GM18511 (cell line): ENCODE data around the gene ZNF335.
"Not testable (repeated sequence)": the region's sequence is repeated elsewhere in the genome, so short reads cannot be mapped to it uniquely, and the experiment has no call there.

Experiments used
- ATAC-seq: cut with Tn5 transposase; IDR thresholded peaks from one replicate; pipeline ENCODE4 v1.9.1; 2021; ENCODE audit warnings: mild to moderate bottlenecking, moderate library complexity; ENCODE audit not compliant: unreplicated experiment

The ZNF335 gene

GRCh38 chr20:45971425-45971674, 653 bp downstream of the ZNF335 start:
- ATAC-seq, result peak; percentile 3

GRCh38 chr20:45970646-45971424, 1.2 kb downstream of the ZNF335 start:
- ATAC-seq, result peak; percentile 4

GRCh38 chr20:45969712-45970634, 2.0 kb downstream of the ZNF335 start:
- ATAC-seq, result no peak

- no peak for ATAC-seq
Observed at GRCh38 chr20:45968801-45969711, 2.9 kb downstream of the ZNF335 start.

- no peak for ATAC-seq
Observed at GRCh38 chr20:45968081-45968671, 3.8 kb downstream of the ZNF335 start.

GRCh38 chr20:45967551-45968080, 4.4 kb downstream of the ZNF335 start:
- ATAC-seq, result no peak

GRCh38 chr20:45965169-45966002, 6.6 kb downstream of the ZNF335 start:
- no peak for ATAC-seq

GRCh38 chr20:45964006-45964400, 8.0 kb downstream of the ZNF335 start:
- no peak for ATAC-seq

- ATAC-seq, result no peak
Observed at GRCh38 chr20:45963059-45964005, 8.7 kb downstream of the ZNF335 start.

- no peak for ATAC-seq
Observed at GRCh38 chr20:45962031-45962755, 9.8 kb downstream of the ZNF335 start.

GRCh38 chr20:45959956-45960630, 11.9 kb downstream of the ZNF335 start:
- no peak for ATAC-seq

- ATAC-seq, result no peak
Observed at GRCh38 chr20:45959126-45959525, 12.9 kb downstream of the ZNF335 start.

GRCh38 chr20:45958593-45958992, 13.4 kb downstream of the ZNF335 start:
- ATAC-seq, result no peak

GRCh38 chr20:45957021-45957941, 14.7 kb downstream of the ZNF335 start:
- ATAC-seq, result no peak

- not testable (repeated sequence) for ATAC-seq
Observed at GRCh38 chr20:45956326-45956725, 15.7 kb downstream of the ZNF335 start.

- no peak for ATAC-seq
Observed at GRCh38 chr20:45953672-45954071, 18.3 kb downstream of the ZNF335 start.
